ENCODE measurements around the gene CTBP1. TPM values are rescaled to one million over a fixed set of nuclear protein-coding genes. Genes with fewer than 3 reads are reported as not detected.

Gene CTBP1
- total and polyA plus RNA-seq, 9 of the 15 experiments (the other 6 are each of a cell fraction or from before 2014, with no cell fraction given) = 14.5 to 162 (median 68.2) TPM

- no peak overlapping the region for H2AFZ ChIP-seq (ENCODE audit: low read depth, low read length)
- H3K9me1 ChIP-seq (ENCODE audit: control insufficient read depth, insufficient read depth, low read length) = no peaks in the 10 kb centered on the region
- ATAC-seq (no peak), DNase-seq (ENCODE audit: extremely low read depth in 1 of 4, low spot score in 3 of 4) (no peak), FAIRE-seq (no peak)
- TF ChIP-seq ZNF518B (CRISPR knock-in tag; IDR thresholded peaks at IDR 0.05) (no peak), ZNF280A (IDR thresholded peaks at IDR 0.05; ENCODE audit: low read depth, partially characterized antibody) (no peak), PURB (CRISPR knock-in tag; IDR thresholded peaks at IDR 0.05; ENCODE audit: low read depth) (no peak), HMBOX1 (IDR thresholded peaks at IDR 0.05) (no peak), MLX (CRISPR knock-in tag; conservative IDR thresholded peaks at IDR 0.05) (no peak), MYNN (IDR thresholded peaks at IDR 0.05) (no peak), MYNN (CRISPR knock-in tag; IDR thresholded peaks at IDR 0.05) (no peak), CHD2 (IDR thresholded peaks at IDR 0.05; ENCODE audit: low read depth, low read length) (no peak), NFRKB (IDR thresholded peaks at IDR 0.05; ENCODE audit: low read depth) (no peak), RBFOX2 (IDR thresholded peaks at IDR 0.05; ENCODE audit: low read depth, low read length) (no peak), EP400 (IDR thresholded peaks at IDR 0.05) (no peak), NRF1 (conservative IDR thresholded peaks at IDR 0.05 in 1 of 2, IDR thresholded peaks at IDR 0.05 in 1 of 2) (no peak), HOMEZ (CRISPR knock-in tag; IDR thresholded peaks at IDR 0.05) (no peak), CEBPB (tag; IDR thresholded peaks at IDR 0.05) (no peak), ZNF239 (CRISPR knock-in tag; IDR thresholded peaks at IDR 0.05) (no peak)
- H3K79me2 ChIP-seq (ENCODE audit: control insufficient read depth, insufficient read depth, low read length) = no peaks in the 10 kb centered on the region
- ChIA-PET POLR2A (no interaction called here), CTCF (ENCODE audit: low intra/inter-chr PET ratio) (no interaction called here)
- H3K36me3 ChIP-seq (ENCODE audit: control insufficient read depth, insufficient read depth, low read length) = no peaks in the 10 kb centered on the region
- 79% methylated on average over 5 of the region's 42 CpGs for WGBS (ENCODE audit: insufficient coverage, low coverage, missing lambda C conversion rate)
- BruUV-seq (replicated peaks) = no TSS peak
- H3K27ac ChIP-seq (ENCODE audit: extremely low read depth, low read depth, low read length) = no peak overlapping the region
- intact Hi-C loops (cut with micrococcal nuclease) = no loop called here
- no peaks in the 10 kb centered on the region for H3K9me3 ChIP-seq (replicated peaks; ENCODE audit: control insufficient read depth, insufficient read depth, low read depth, low read length)
- in situ Hi-C loops (cut with MboI) = no loop called here
- no peaks in the 10 kb centered on the region; a peak in 1 of 5 replicates for H3K27me3 ChIP-seq (ENCODE audit: control insufficient read depth in 2 of 2, insufficient read depth in 2 of 2, low read length in 2 of 2)
- no peak overlapping the region for H3K9ac ChIP-seq (ENCODE audit: insufficient read depth in 1 of 2, low read depth in 2 of 2, low read length in 2 of 2)
- no peaks in the 10 kb centered on the region for H4K20me1 ChIP-seq (replicated peaks; ENCODE audit: control insufficient read depth, insufficient read depth, low read length)
- no peak overlapping the region for H3K4me2 ChIP-seq (ENCODE audit: insufficient read depth, low read length)
- H3K4me1 ChIP-seq (replicated peaks in 1 of 2; ENCODE audit: control insufficient read depth in 2 of 2, insufficient read depth in 2 of 2, low read length in 2 of 2) = peaks cover 5 to 63% of the 10 kb centered on the region in 2 experiments; a peak in 2 of 5 replicates
- no peak overlapping the region for H3K4me3 ChIP-seq
Measured at GRCh38 chr4:1170976-1171310, 78.0 kb downstream of the CTBP1 start.

All from K562 (cell line).